ENCODE measurements around the gene C11orf91. TPM values are rescaled to one million over a fixed set of nuclear protein-coding genes. Genes with fewer than 3 reads are reported as not detected.

C11orf91 gene
- total RNA-seq, 1 experiment from 2014 or later: 0.22 TPM

DNA sequence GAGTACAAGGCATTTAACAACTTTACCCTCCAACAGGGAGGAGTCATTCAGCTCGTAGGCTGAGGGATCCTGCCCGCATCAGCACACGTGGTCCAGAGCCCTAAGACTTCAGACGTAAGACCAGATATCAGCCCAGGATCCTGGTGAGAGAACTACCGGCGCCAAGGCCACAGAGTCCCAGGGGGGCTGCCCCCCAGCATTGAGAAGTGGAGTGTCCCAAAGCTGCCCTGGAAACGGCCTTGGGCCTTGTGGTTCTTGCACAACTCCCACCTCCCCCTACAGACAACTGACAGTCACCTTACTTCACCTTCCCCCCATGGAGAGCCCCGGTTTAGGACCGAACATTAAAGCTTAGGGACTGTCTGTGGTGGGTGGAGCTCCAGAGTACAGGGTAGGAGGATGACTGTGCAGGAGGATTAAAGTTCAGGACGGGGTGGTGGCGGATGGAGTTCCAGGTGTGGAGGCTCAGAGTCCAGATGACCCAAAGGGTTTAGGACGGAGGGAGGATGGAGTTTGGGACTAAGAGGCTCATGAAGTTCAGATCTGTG is 1.0 kb downstream of the C11orf91 start (continued):
- TF ChIP-seq, protein P1, sequence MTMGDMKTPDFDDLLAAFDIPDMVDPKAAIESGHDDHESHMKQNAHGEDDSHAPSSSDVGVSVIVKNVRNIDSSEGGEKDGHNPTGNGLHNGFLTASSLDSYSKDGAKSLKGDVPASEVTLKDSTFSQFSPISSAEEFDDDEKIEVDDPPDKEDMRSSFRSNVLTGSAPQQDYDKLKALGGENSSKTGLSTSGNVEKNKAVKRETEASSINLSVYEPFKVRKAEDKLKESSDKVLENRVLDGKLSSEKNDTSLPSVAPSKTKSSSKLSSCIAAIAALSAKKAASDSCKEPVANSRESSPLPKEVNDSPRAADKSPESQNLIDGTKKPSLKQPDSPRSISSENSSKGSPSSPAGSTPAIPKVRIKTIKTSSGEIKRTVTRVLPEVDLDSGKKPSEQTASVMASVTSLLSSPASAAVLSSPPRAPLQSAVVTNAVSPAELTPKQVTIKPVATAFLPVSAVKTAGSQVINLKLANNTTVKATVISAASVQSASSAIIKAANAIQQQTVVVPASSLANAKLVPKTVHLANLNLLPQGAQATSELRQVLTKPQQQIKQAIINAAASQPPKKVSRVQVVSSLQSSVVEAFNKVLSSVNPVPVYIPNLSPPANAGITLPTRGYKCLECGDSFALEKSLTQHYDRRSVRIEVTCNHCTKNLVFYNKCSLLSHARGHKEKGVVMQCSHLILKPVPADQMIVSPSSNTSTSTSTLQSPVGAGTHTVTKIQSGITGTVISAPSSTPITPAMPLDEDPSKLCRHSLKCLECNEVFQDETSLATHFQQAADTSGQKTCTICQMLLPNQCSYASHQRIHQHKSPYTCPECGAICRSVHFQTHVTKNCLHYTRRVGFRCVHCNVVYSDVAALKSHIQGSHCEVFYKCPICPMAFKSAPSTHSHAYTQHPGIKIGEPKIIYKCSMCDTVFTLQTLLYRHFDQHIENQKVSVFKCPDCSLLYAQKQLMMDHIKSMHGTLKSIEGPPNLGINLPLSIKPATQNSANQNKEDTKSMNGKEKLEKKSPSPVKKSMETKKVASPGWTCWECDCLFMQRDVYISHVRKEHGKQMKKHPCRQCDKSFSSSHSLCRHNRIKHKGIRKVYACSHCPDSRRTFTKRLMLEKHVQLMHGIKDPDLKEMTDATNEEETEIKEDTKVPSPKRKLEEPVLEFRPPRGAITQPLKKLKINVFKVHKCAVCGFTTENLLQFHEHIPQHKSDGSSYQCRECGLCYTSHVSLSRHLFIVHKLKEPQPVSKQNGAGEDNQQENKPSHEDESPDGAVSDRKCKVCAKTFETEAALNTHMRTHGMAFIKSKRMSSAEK (CRISPR knock-in tag; IDR thresholded peaks at IDR 0.05; ENCODE audit: borderline replicate concordance): no peak
- TF ChIP-seq, protein P2, sequence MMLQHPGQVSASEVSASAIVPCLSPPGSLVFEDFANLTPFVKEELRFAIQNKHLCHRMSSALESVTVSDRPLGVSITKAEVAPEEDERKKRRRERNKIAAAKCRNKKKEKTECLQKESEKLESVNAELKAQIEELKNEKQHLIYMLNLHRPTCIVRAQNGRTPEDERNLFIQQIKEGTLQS (CRISPR knock-in tag; conservative IDR thresholded peaks at IDR 0.05): no peak

DNA sequence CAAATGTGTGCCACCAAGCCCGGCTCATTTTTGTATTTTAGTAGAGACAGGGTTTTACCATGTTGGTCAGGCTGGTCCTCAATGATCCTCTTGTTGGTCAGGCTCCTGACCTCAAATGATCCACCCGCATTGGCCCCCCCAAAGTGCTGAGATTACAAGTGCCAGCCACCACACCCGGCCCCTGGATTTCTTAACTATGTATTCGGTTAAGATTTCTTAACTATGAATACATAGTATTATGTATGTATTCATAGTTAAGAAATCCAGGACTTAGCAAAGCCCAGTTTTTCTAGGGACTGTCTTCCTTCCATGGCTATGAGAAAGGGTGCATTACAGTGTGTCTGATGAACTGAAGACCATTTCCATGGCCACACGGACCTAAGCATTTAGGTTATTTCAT is 1.7 kb downstream of the C11orf91 start:
- peaks cover 25% of the 10 kb centered on the region for H3K4me1 Mint-ChIP-seq

More for the DNA sequence above, 1.7 kb downstream of the C11orf91 start:
- Mint-ChIP-seq H3K27me3 (ENCODE audit: low read depth) (peaks cover 16% of the 10 kb centered on the region), H3K4me3 (peak overlapping the region; percentile 80; the same call in 1 of the 2 replicates), H3K27ac (no peak overlapping the region), H3K9me3 (no peaks in the 10 kb centered on the region), H3K36me3 (no peaks in the 10 kb centered on the region)
- POLR2A ChIA-PET: no interaction called here
- ATAC-seq (no peak), DNase-seq (ENCODE audit: low spot score) (no peak)
- CTCF ChIA-PET: interaction anchor here (1.3 kb wide), 1 partner anchor 155 kb away, joined by 3 read pairs; no protein-coding TSS in a partner anchor
- TF ChIP-seq, protein P3, sequence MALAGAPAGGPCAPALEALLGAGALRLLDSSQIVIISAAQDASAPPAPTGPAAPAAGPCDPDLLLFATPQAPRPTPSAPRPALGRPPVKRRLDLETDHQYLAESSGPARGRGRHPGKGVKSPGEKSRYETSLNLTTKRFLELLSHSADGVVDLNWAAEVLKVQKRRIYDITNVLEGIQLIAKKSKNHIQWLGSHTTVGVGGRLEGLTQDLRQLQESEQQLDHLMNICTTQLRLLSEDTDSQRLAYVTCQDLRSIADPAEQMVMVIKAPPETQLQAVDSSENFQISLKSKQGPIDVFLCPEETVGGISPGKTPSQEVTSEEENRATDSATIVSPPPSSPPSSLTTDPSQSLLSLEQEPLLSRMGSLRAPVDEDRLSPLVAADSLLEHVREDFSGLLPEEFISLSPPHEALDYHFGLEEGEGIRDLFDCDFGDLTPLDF (CRISPR knock-in tag; IDR thresholded peaks at IDR 0.05): no peak
- TF ChIP-seq RORB (CRISPR knock-in tag; IDR thresholded peaks at IDR 0.05) (no peak), JAZF1 (CRISPR knock-in tag; IDR thresholded peaks at IDR 0.05) (no peak), NFYB (CRISPR knock-in tag; conservative IDR thresholded peaks at IDR 0.05; ENCODE audit: low read depth) (no peak), GRHL2 (CRISPR knock-in tag; IDR thresholded peaks at IDR 0.05; ENCODE audit: insufficient replicate concordance, severe bottlenecking) (no peak), ATF1 (CRISPR knock-in tag; IDR thresholded peaks at IDR 0.05) (no peak), NR1H2 (CRISPR knock-in tag; IDR thresholded peaks at IDR 0.05) (no peak), FOXK1 (CRISPR knock-in tag; IDR thresholded peaks at IDR 0.05) (no peak), GABPB1 (CRISPR knock-in tag; IDR thresholded peaks at IDR 0.05) (no peak), MYBL2 (CRISPR knock-in tag; IDR thresholded peaks at IDR 0.05) (no peak), NR2C2 (CRISPR knock-in tag; IDR thresholded peaks at IDR 0.05) (no peak)
- TF ChIP-seq, protein P4, sequence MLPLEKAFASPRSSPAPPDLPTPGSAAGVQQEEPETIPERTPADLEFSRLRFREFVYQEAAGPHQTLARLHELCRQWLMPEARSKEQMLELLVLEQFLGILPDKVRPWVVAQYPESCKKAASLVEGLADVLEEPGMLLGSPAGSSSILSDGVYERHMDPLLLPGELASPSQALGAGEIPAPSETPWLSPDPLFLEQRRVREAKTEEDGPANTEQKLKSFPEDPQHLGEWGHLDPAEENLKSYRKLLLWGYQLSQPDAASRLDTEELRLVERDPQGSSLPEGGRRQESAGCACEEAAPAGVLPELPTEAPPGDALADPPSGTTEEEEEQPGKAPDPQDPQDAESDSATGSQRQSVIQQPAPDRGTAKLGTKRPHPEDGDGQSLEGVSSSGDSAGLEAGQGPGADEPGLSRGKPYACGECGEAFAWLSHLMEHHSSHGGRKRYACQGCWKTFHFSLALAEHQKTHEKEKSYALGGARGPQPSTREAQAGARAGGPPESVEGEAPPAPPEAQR (CRISPR knock-in tag; IDR thresholded peaks at IDR 0.05): no peak
- TF ChIP-seq, protein P5, sequence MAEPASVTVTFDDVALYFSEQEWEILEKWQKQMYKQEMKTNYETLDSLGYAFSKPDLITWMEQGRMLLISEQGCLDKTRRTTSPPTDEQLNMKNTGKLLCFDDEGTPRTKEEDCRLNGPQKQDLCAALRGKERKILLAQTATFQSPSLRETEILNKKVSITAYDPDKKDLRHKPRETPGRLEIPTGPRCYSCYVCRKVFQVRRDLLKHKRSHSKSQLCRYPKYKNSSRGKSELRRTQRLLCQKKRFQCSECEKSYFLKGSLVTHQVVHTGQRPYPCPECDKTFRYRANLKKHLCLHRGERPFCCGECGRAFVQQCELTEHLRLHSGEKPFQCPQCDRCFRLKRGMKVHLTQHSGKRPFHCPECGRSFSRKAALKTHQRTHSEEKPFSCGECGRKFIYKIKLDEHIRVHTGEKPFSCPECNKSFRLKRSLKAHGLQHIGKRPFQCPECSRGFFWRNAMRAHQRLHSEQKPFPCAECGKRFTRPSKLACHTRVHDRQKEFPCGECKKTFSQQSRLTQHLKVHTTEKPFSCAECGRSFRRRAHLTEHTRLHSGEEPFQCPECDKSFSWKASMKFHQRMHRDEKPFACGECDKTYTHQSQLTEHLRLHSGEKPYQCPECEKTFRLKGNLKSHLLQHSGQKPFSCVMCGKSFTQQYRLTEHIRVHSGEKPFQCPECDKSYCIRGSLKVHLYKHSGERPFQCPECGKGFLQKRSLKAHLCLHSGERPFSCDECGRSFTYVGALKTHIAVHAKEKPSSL (CRISPR knock-in tag; conservative IDR thresholded peaks at IDR 0.05): no peak
- TF ChIP-seq, protein P6, sequence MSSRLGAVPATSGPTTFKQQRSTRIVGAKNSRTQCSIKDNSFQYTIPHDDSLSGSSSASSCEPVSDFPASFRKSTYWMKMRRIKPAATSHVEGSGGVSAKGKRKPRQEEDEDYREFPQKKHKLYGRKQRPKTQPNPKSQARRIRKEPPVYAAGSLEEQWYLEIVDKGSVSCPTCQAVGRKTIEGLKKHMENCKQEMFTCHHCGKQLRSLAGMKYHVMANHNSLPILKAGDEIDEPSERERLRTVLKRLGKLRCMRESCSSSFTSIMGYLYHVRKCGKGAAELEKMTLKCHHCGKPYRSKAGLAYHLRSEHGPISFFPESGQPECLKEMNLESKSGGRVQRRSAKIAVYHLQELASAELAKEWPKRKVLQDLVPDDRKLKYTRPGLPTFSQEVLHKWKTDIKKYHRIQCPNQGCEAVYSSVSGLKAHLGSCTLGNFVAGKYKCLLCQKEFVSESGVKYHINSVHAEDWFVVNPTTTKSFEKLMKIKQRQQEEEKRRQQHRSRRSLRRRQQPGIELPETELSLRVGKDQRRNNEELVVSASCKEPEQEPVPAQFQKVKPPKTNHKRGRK (CRISPR knock-in tag; IDR thresholded peaks at IDR 0.05; ENCODE audit: borderline replicate concordance): no peak
